Measurements from ENCODE around the gene SNRPD2. TPM values are rescaled to one million over a fixed set of nuclear protein-coding genes. Genes with fewer than 3 reads are reported as not detected.

SNRPD2 gene
- polyA plus RNA-seq, 1 donor (not counting 4 experiments of a cell fraction or from before 2014, with no cell fraction given), result 1,051 TPM

GRCh38 chr19:45713141-45713540 lies 21.4 kb upstream of the SNRPD2 start:
- H3K4me3 ChIP-seq (ENCODE audit: control insufficient read depth in 2 of 3, extremely low read depth in 1 of 3, insufficient read depth in 2 of 3, low read depth in 1 of 3, low read length in 3 of 3), result no peak overlapping the region
- H4K20me1 ChIP-seq (ENCODE audit: control insufficient read depth, extremely low read depth, insufficient read depth, low read length), result no peaks in the 10 kb centered on the region
- no peak overlapping the region for H3K27ac ChIP-seq (ENCODE audit: control insufficient read depth, insufficient read depth, low read length)
- H3K9ac ChIP-seq (ENCODE audit: control insufficient read depth, extremely low read depth, insufficient read depth, low read length), result no peak overlapping the region
- peaks cover 11% of the 10 kb centered on the region for H3K4me1 ChIP-seq (ENCODE audit: control insufficient read depth, extremely low read depth, insufficient read depth, low read length)
- TF ChIP-seq CTCF (optimal IDR thresholded peaks at IDR 0.05 in 1 of 3, IDR thresholded peaks at IDR 0.05 in 1 of 3, conservative IDR thresholded peaks at IDR 0.05 in 1 of 3; ENCODE audit: extremely low read depth in 1 of 3, insufficient read depth in 2 of 3, low read length in 3 of 3) (no peak), EZH2 (IDR thresholded peaks at IDR 0.05; ENCODE audit: low read length) (no peak)
- H3K27me3 ChIP-seq (ENCODE audit: control insufficient read depth, extremely low read depth, insufficient read depth, low read length), result no peaks in the 10 kb centered on the region
- no peak for FAIRE-seq
- dilution Hi-C loops (cut with MboI; ENCODE audit: extremely low pct_ligation_motif_present, low sequenced_read_pairs), result no loop called here
- peaks cover 40% of the 10 kb centered on the region for H3K79me2 ChIP-seq (ENCODE audit: control insufficient read depth, insufficient read depth, low read length)
- no peak overlapping the region for H3K4me2 ChIP-seq (ENCODE audit: control insufficient read depth, extremely low read depth, insufficient read depth, low read depth, low read length)
- no peak overlapping the region for H2AFZ ChIP-seq (ENCODE audit: control insufficient read depth, low read length)
- DNase-seq (ENCODE audit: low read depth, low spot score), result no peak
- peaks cover 14 to 19% of the 10 kb centered on the region in 2 experiments for H3K36me3 ChIP-seq (ENCODE audit: control insufficient read depth in 2 of 2, extremely low read depth in 1 of 2, insufficient read depth in 2 of 2, low read length in 2 of 2)
- no peaks in the 10 kb centered on the region for H3K9me1 ChIP-seq (ENCODE audit: control insufficient read depth, extremely low read depth, insufficient read depth, low read length)
- H3K9me3 ChIP-seq (ENCODE audit: control insufficient read depth, low read depth, low read length), result no peaks in the 10 kb centered on the region

GRCh38 chr19:45712699-45713067 lies 20.9 kb upstream of the SNRPD2 start:
- Histone ChIP-seq H3K9ac (ENCODE audit: control insufficient read depth, extremely low read depth, insufficient read depth, low read length) (no peak overlapping the region), H3K9me3 (ENCODE audit: control insufficient read depth, low read depth, low read length) (no peaks in the 10 kb centered on the region), H3K27ac (ENCODE audit: control insufficient read depth, insufficient read depth, low read length) (no peak overlapping the region), H3K4me1 (ENCODE audit: control insufficient read depth, extremely low read depth, insufficient read depth, low read length) (peaks cover 7% of the 10 kb centered on the region), H3K9me1 (ENCODE audit: control insufficient read depth, extremely low read depth, insufficient read depth, low read length) (no peaks in the 10 kb centered on the region), H4K20me1 (ENCODE audit: control insufficient read depth, extremely low read depth, insufficient read depth, low read length) (no peaks in the 10 kb centered on the region), H3K4me2 (ENCODE audit: control insufficient read depth, extremely low read depth, insufficient read depth, low read depth, low read length) (no peak overlapping the region), H3K79me2 (ENCODE audit: control insufficient read depth, insufficient read depth, low read length) (peaks cover 38% of the 10 kb centered on the region), H3K4me3 (ENCODE audit: control insufficient read depth in 2 of 3, extremely low read depth in 1 of 3, insufficient read depth in 2 of 3, low read depth in 1 of 3, low read length in 3 of 3) (no peak overlapping the region), H3K27me3 (ENCODE audit: control insufficient read depth, extremely low read depth, insufficient read depth, low read length) (no peaks in the 10 kb centered on the region), H2AFZ (ENCODE audit: control insufficient read depth, low read length) (no peak overlapping the region), H3K36me3 (ENCODE audit: control insufficient read depth in 2 of 2, extremely low read depth in 1 of 2, insufficient read depth in 2 of 2, low read length in 2 of 2) (peaks cover 14 to 15% of the 10 kb centered on the region in 2 experiments)
- no peak for FAIRE-seq
- dilution Hi-C loops (cut with MboI; ENCODE audit: extremely low pct_ligation_motif_present, low sequenced_read_pairs), result no loop called here
- TF ChIP-seq CTCF (optimal IDR thresholded peaks at IDR 0.05 in 1 of 3, IDR thresholded peaks at IDR 0.05 in 1 of 3, conservative IDR thresholded peaks at IDR 0.05 in 1 of 3; ENCODE audit: extremely low read depth in 1 of 3, insufficient read depth in 2 of 3, low read length in 3 of 3), result no peak
- no peak for TF ChIP-seq EZH2 (IDR thresholded peaks at IDR 0.05; ENCODE audit: low read length)
- DNase-seq (ENCODE audit: low read depth, low spot score), result no peak

Measured in keratinocyte (primary cell).